ENCODE data around the gene SLC25A39. TPM values are rescaled to one million over a fixed set of nuclear protein-coding genes. Genes with fewer than 3 reads are reported as not detected.
A peak's percentile ranks its signal among the peaks of the same experiment; 100 is the strongest.

The SLC25A39 gene
- total and polyA plus RNA-seq, 2 of the 13 experiments (the other 11 are each of a cell fraction or from before 2014, with no cell fraction given), result 144 to 151 TPM

DNA sequence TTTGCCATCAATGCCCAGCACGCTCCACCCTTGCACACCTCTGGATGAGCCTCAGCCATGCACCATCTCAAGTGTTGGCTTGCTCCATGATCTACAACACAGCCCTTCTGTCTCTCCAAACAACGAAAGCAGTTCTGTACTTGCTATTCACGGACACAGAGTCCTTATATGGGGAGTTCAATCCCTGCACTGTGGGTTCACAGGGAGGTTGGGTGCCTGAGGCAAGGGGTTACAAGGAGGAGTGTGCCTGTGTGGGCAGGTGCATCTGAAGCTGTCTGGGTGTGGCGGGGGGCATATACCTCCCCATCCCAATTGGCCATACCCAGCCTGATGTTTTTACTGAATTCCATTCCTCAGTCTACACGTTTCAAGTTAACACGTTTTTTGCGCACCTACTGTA, 10.6 kb downstream of the SLC25A39 start:
- TF ChIP-seq, protein P1, sequence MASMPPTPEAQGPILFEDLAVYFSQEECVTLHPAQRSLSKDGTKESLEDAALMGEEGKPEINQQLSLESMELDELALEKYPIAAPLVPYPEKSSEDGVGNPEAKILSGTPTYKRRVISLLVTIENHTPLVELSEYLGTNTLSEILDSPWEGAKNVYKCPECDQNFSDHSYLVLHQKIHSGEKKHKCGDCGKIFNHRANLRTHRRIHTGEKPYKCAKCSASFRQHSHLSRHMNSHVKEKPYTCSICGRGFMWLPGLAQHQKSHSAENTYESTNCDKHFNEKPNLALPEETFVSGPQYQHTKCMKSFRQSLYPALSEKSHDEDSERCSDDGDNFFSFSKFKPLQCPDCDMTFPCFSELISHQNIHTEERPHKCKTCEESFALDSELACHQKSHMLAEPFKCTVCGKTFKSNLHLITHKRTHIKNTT (CRISPR knock-in tag; IDR thresholded peaks at IDR 0.05), result no peak
- 0 out of 2 replicates have a peak, but pooled peaks have one; percentile 16 for TF ChIP-seq KDM5B (CRISPR knock-in tag; IDR thresholded peaks at IDR 0.05; ENCODE audit: borderline replicate concordance)
- ATAC-seq, result no peak
- no peak for DNase-seq (ENCODE audit: low spot score)
- Histone ChIP-seq H3K9ac (ENCODE audit: insufficient read depth, low read depth, low read length) (no peak overlapping the region), H3K4me1 (ENCODE audit: insufficient read depth, low read length) (peaks cover 72% of the 10 kb centered on the region), H3K4me3 (replicated peaks in 1 of 3; ENCODE audit: insufficient read depth in 1 of 3, low read depth in 2 of 3, low read length in 3 of 3) (no peak overlapping the region), H3K27me3 (ENCODE audit: control insufficient read depth in 1 of 2, insufficient read depth in 2 of 2, low read length in 2 of 2) (peaks cover 10 to 47% of the 10 kb centered on the region in 2 experiments; a peak in 4 of 5 replicates), H2AFZ (ENCODE audit: low read length) (no peak overlapping the region), H4K20me1 (ENCODE audit: insufficient read depth, low read length) (no peaks in the 10 kb centered on the region), H3K36me3 (replicated peaks in 1 of 2; ENCODE audit: control insufficient read depth in 1 of 2, insufficient read depth in 2 of 2, low read length in 2 of 2) (no peaks in the 10 kb centered on the region), H3K27ac (ENCODE audit: extremely low read length, insufficient read depth, low read length) (no peak overlapping the region), H3K4me2 (ENCODE audit: low read depth, low read length) (no peak overlapping the region), H3K9me3 (ENCODE audit: low read length) (no peaks in the 10 kb centered on the region), H3K79me2 (ENCODE audit: insufficient read depth, low read length) (no peaks in the 10 kb centered on the region)
- 48% methylated on average over 7 of the region's 7 CpGs for WGBS (ENCODE audit: low lambda C conversion rate)
- in situ Hi-C loops (cut with HindIII; ENCODE audit: extremely low pct_ligation_motif_present, low pct_unique_long_range_greater_than_20kb) (no loop called here), intact Hi-C loops (cut with micrococcal nuclease; ENCODE audit: unreplicated experiment) (no loop called here)
- FAIRE-seq, result no peak
- ChIA-PET CTCF (ENCODE audit: low intra/inter-chr PET ratio, low total read pairs) (no interaction called here), POLR2A (no interaction called here)
- no TSS peak for BruUV-seq (replicated peaks)

DNA sequence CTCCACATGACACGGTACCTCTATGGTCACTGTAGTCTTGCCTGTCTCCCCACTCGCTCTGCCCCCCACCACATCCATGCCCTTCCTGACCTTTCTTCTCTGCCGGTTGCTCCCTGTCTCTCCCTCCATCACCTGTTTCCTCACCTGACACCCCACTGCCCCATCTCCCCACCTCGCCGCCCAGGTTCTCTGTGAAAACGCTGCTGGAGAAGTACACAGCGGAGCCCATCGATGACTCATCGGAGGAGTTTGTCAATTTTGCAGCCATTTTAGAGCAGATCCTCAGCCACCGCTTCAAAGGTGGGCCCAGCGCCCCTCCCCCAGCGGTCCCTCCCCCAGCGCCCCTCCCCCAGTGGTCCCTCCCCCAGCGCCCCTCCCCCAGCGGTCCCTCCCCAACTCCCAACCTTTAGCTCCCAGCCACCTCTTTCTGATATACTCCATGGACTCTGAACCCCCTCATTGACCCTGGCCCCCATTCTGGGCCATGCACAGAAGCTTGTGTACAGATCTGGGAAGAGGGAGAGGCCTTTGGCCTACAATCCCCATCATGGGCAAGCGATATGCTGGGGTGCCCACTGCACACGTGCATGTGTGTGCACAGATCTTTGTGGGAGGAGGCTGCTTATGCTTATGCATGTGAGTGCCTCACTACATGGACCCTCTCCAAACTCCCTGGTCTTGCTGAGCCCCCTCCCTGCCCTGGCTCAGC, 12.1 kb downstream of the SLC25A39 start:
- no peak overlapping the region for H2AFZ ChIP-seq (ENCODE audit: low read length)
- ATAC-seq (peak; percentile 11; the same call in 2 of the 3 replicates), DNase-seq (ENCODE audit: low spot score) (no peak), FAIRE-seq (peak; percentile 4)
- peak overlapping the region; percentile 54 for H3K4me2 ChIP-seq (ENCODE audit: low read depth, low read length)
- in situ Hi-C loops (cut with HindIII; ENCODE audit: extremely low pct_ligation_motif_present, low pct_unique_long_range_greater_than_20kb), result no loop called here
- H3K36me3 ChIP-seq (replicated peaks in 1 of 2; ENCODE audit: control insufficient read depth in 1 of 2, insufficient read depth in 2 of 2, low read length in 2 of 2), result no peaks in the 10 kb centered on the region
- peaks cover 68% of the 10 kb centered on the region for H3K4me1 ChIP-seq (ENCODE audit: insufficient read depth, low read length)
- H3K4me3 ChIP-seq (replicated peaks in 1 of 3; ENCODE audit: insufficient read depth in 1 of 3, low read depth in 2 of 3, low read length in 3 of 3), result peak overlapping the region in 1 of 3 experiments; percentile 40; a peak in 1 of 6 replicates
- 18% methylated on average over 17 of the region's 17 CpGs for WGBS (ENCODE audit: low lambda C conversion rate)
- POLR2A ChIA-PET, result interaction anchor here (0.6 to 1.2 kb wide), 3 partner anchors 12 to 137 kb away, joined by 3 to 6 read pairs (median 4); partner anchors contain the start of gene SLC25A39
- no peaks in the 10 kb centered on the region for H4K20me1 ChIP-seq (ENCODE audit: insufficient read depth, low read length)
- no peak overlapping the region for H3K9ac ChIP-seq (ENCODE audit: insufficient read depth, low read depth, low read length)
- peaks cover 10 to 51% of the 10 kb centered on the region in 2 experiments; a peak in 4 of 5 replicates for H3K27me3 ChIP-seq (ENCODE audit: control insufficient read depth in 1 of 2, insufficient read depth in 2 of 2, low read length in 2 of 2)
- H3K27ac ChIP-seq (ENCODE audit: extremely low read length, insufficient read depth, low read length), result no peak overlapping the region
- no TSS peak for BruUV-seq (replicated peaks)
- H3K9me3 ChIP-seq (ENCODE audit: low read length), result no peaks in the 10 kb centered on the region
- intact Hi-C loops (cut with micrococcal nuclease; ENCODE audit: unreplicated experiment), result no loop called here
- H3K79me2 ChIP-seq (ENCODE audit: insufficient read depth, low read length), result no peaks in the 10 kb centered on the region
- CTCF ChIA-PET (ENCODE audit: low intra/inter-chr PET ratio, low total read pairs), result interaction anchor here (0.6 kb wide), 1 partner anchor 14 kb away, joined by 3 read pairs; no protein-coding TSS in a partner anchor
- TF ChIP-seq FOXM1 (CRISPR knock-in tag; IDR thresholded peaks at IDR 0.05) (no peak), ZBTB42 (CRISPR knock-in tag; IDR thresholded peaks at IDR 0.05) (no peak), DNMT1 (CRISPR knock-in tag; IDR thresholded peaks at IDR 0.05) (0 out of 2 replicates have a peak, but pooled peaks have one; percentile 12)
- TF ChIP-seq, protein P2, sequence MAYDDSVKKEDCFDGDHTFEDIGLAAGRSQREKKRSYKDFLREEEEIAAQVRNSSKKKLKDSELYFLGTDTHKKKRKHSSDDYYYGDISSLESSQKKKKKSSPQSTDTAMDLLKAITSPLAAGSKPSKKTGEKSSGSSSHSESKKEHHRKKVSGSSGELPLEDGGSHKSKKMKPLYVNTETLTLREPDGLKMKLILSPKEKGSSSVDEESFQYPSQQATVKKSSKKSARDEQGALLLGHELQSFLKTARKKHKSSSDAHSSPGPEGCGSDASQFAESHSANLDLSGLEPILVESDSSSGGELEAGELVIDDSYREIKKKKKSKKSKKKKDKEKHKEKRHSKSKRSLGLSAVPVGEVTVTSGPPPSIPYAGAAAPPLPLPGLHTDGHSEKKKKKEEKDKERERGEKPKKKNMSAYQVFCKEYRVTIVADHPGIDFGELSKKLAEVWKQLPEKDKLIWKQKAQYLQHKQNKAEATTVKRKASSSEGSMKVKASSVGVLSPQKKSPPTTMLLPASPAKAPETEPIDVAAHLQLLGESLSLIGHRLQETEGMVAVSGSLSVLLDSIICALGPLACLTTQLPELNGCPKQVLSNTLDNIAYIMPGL (CRISPR knock-in tag; IDR thresholded peaks at IDR 0.05; ENCODE audit: borderline replicate concordance in 1 of 2, low read depth in 1 of 2), result no peak
- TF ChIP-seq, protein P3, sequence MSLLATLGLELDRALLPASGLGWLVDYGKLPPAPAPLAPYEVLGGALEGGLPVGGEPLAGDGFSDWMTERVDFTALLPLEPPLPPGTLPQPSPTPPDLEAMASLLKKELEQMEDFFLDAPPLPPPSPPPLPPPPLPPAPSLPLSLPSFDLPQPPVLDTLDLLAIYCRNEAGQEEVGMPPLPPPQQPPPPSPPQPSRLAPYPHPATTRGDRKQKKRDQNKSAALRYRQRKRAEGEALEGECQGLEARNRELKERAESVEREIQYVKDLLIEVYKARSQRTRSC (CRISPR knock-in tag; IDR thresholded peaks at IDR 0.05; ENCODE audit: low read depth), result no peak
- TF ChIP-seq, protein P4, sequence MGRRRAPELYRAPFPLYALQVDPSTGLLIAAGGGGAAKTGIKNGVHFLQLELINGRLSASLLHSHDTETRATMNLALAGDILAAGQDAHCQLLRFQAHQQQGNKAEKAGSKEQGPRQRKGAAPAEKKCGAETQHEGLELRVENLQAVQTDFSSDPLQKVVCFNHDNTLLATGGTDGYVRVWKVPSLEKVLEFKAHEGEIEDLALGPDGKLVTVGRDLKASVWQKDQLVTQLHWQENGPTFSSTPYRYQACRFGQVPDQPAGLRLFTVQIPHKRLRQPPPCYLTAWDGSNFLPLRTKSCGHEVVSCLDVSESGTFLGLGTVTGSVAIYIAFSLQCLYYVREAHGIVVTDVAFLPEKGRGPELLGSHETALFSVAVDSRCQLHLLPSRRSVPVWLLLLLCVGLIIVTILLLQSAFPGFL (CRISPR knock-in tag; IDR thresholded peaks at IDR 0.05), result no peak
- TF ChIP-seq, protein P5, sequence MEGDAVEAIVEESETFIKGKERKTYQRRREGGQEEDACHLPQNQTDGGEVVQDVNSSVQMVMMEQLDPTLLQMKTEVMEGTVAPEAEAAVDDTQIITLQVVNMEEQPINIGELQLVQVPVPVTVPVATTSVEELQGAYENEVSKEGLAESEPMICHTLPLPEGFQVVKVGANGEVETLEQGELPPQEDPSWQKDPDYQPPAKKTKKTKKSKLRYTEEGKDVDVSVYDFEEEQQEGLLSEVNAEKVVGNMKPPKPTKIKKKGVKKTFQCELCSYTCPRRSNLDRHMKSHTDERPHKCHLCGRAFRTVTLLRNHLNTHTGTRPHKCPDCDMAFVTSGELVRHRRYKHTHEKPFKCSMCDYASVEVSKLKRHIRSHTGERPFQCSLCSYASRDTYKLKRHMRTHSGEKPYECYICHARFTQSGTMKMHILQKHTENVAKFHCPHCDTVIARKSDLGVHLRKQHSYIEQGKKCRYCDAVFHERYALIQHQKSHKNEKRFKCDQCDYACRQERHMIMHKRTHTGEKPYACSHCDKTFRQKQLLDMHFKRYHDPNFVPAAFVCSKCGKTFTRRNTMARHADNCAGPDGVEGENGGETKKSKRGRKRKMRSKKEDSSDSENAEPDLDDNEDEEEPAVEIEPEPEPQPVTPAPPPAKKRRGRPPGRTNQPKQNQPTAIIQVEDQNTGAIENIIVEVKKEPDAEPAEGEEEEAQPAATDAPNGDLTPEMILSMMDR (CRISPR knock-in tag; IDR thresholded peaks at IDR 0.05), result no peak
